B cell (primary cell): ENCODE data around the gene EXOC4. TPM values are rescaled to one million over a fixed set of nuclear protein-coding genes. Genes with fewer than 3 reads are reported as not detected.

Experiments
- ATAC-seq: fragments of 200-7000 bp; cut with Tn5 transposase; one replicate; pipeline ENCODE4 v1.10.0; 2021; ENCODE audit warnings: low read depth, mild to moderate bottlenecking, moderate number of reproducible peaks, moderate library complexity
- CTCF ChIA-PET: fragments of 350-600 bp; sonication (Branson Sonifier 250); formaldehyde crosslinking; loops from one replicate; lab custom pipeline; 2021; ENCODE audit warnings: antibody characterized with exemption, inconsistent platforms; lab: Charles Lee
- POLR2A ChIA-PET: fragments of 350-600 bp; sonication (Branson Sonifier 250); formaldehyde crosslinking; loops from one replicate; lab custom pipeline; 2021; ENCODE audit warnings: antibody characterized with exemption; lab: Charles Lee
- DNase-seq: peaks from one replicate; pipeline ENCODE4 v3.0.0; 2013
- H2AFZ ChIP-seq: 2 replicates; pipeline ENCODE4 v1.6.1; 2012; ENCODE audit warnings: mild to moderate bottlenecking, low read depth, low read length; ENCODE audit not compliant: insufficient read depth, poor library complexity, severe bottlenecking
- H3K27ac ChIP-seq, 2 donors: 1 replicate in 1 of 2; 2 replicates in 1 of 2; pipeline ENCODE4 v1.5.1; 2012 to 2013; ENCODE audit warnings: low read length in 2 of 2, mild to moderate bottlenecking in 2 of 2, moderate library complexity in 1 of 2
- H3K27me3 ChIP-seq, 4 experiments: fragments of 200-600 bp in 1 of 4; sonication (generic) in 1 of 4; replicated peaks in 1 of 4; 1 replicate in 2 of 4; 2 replicates in 2 of 4; pipeline versions ENCODE4 v1.6.1 to v1.7.0; 2013 to 2016; ENCODE audit warnings: low read length in 3 of 4, mild to moderate bottlenecking in 2 of 4, mixed read lengths in 1 of 4, moderate library complexity in 1 of 4; ENCODE audit not compliant: insufficient read depth in 4 of 4, control insufficient read depth in 3 of 4; ENCODE audit errors: control extremely low read depth in 1 of 4
- H3K36me3 ChIP-seq, 2 experiments: replicated peaks in 1 of 2; 1 replicate in 1 of 2; 2 replicates in 1 of 2; pipeline versions ENCODE4 v1.6.1 to v1.7.1; 2013; ENCODE audit warnings: low read length in 1 of 2; ENCODE audit not compliant: insufficient read depth in 2 of 2, control insufficient read depth in 1 of 2; ENCODE audit errors: control extremely low read depth in 1 of 2, extremely low read depth in 1 of 2
- H3K4me1 ChIP-seq, 2 donors: fragments of 200-600 bp in 1 of 2; sonication (generic) in 1 of 2; 1 replicate in 1 of 2; 2 replicates in 1 of 2; pipeline versions ENCODE4 v1.5.1 to v1.6.1; 2013 to 2017; ENCODE audit warnings: low read length in 2 of 2; ENCODE audit not compliant: control insufficient read depth in 2 of 2, insufficient read depth in 2 of 2
- H3K4me2 ChIP-seq: replicated peaks from 2 replicates; pipeline ENCODE3; 2012; ENCODE audit warnings: mild to moderate bottlenecking, low read depth, low read length; ENCODE audit not compliant: poor library complexity, severe bottlenecking
- H3K4me3 ChIP-seq, 5 experiments: fragments of 200-600 bp in 1 of 5; sonication (generic) in 1 of 5; 1 replicate in 3 of 5; 2 replicates in 2 of 5; pipeline versions ENCODE4 v1.5.1 to v1.7.0; 2011 to 2016; ENCODE audit warnings: low read length in 4 of 5, mild to moderate bottlenecking in 4 of 5, low read depth in 2 of 5, control low read depth in 1 of 5, moderate library complexity in 1 of 5; ENCODE audit not compliant: insufficient read depth in 1 of 5; ENCODE audit errors: control extremely low read depth in 1 of 5, extremely low read depth in 1 of 5
- H3K79me2 ChIP-seq: fragments of 200-600 bp; sonication (generic); one replicate; pipeline ENCODE4 v1.6.0; 2016; ENCODE audit warnings: low read length; ENCODE audit not compliant: control insufficient read depth, insufficient read depth
- H3K9ac ChIP-seq: fragments of 200-600 bp; sonication (generic); 2 replicates; pipeline ENCODE4 v1.6.1; 2017; ENCODE audit warnings: mild to moderate bottlenecking, low read length, moderate library complexity
- H3K9me3 ChIP-seq, 3 donors: one replicate each; pipeline versions ENCODE4 v1.6.1 to v1.7.1; 2013; ENCODE audit warnings: low read length in 2 of 3; ENCODE audit not compliant: control insufficient read depth in 2 of 3, insufficient read depth in 1 of 3; ENCODE audit errors: control extremely low read depth in 1 of 3
- H4K20me1 ChIP-seq: 2 replicates; pipeline ENCODE4 v1.6.0; 2012; ENCODE audit warnings: mild to moderate bottlenecking, low read length; ENCODE audit not compliant: insufficient read depth, control insufficient read depth, poor library complexity, severe bottlenecking
- H3K27ac Mint-ChIP-seq: one replicate; pipeline ENCODE4 v1.8.0; 2021; ENCODE audit warnings: mixed read lengths
- H3K27me3 Mint-ChIP-seq: one replicate; pipeline ENCODE4 v1.8.0; 2021; ENCODE audit warnings: mixed read lengths
- H3K4me1 Mint-ChIP-seq: one replicate; pipeline ENCODE4 v1.8.0; 2021; ENCODE audit warnings: mixed read lengths
- H3K4me3 Mint-ChIP-seq: one replicate; pipeline ENCODE4 v1.8.0; 2021; ENCODE audit warnings: mixed read lengths
- H3K9me3 Mint-ChIP-seq: one replicate; pipeline ENCODE4 v1.8.0; 2022; ENCODE audit warnings: mixed read lengths; ENCODE audit not compliant: insufficient read depth
- CTCF ChIP-seq: fragments of 200-600 bp; IDR thresholded peaks from one replicate; pipeline ENCODE4 v1.8.0; 2022; ENCODE audit warnings: antibody characterized with exemption, mild to moderate bottlenecking
- EZH2 ChIP-seq: IDR thresholded peaks from 2 replicates; pipeline ENCODE4 v1.6.1; 2012; ENCODE audit warnings: borderline replicate concordance, low read depth, mild to moderate bottlenecking, moderate library complexity, low read length; ENCODE audit not compliant: insufficient read depth, poor library complexity, severe bottlenecking
- WGBS: methylation state at CpG from one replicate; pipeline ENCODE4 v1.1.5; 2013; ENCODE audit warnings: missing lambda C conversion rate; ENCODE audit not compliant: insufficient coverage; 5-methylcytosine and 5-hydroxymethylcytosine counted together
- intact Hi-C: fragments of 100-400 bp; cut with micrococcal nuclease; formaldehyde crosslinking; loops from one replicate; pipeline ENCODE4 v1.10.0; 2022
- polyA plus RNA-seq: library from polyadenylated mRNA; depleted of rRNA; stranded (reverse); fragments of >200 nt; gene quantifications from 2 replicates; pipeline ENCODE4 v1.2.3, GENCODE V29; 2012
- total RNA-seq, 2 donors: library from RNA; stranded (reverse); fragments of 120-200 nt in 1 of 2; gene quantifications; 1 replicate in 1 of 2; 2 replicates in 1 of 2; pipeline versions ENCODE4 v1.2.3 to v1.2.4, GENCODE V29; 2013 to 2022

EXOC4 gene
- total and polyA plus RNA-seq, 2 donors (not counting 1 experiment from before 2014, with no cell fraction given), result 16.7 to 135 TPM

GRCh38 chr7:134089446-134089845 lies 836.6 kb downstream of the EXOC4 start:
- ATAC-seq, result no peak
- H3K27ac Mint-ChIP-seq, result no peak overlapping the region
- Histone ChIP-seq H3K4me2 (no peak overlapping the region), H2AFZ (no peak overlapping the region), H3K79me2 (no peaks in the 10 kb centered on the region), H3K27me3 (no peaks in the 10 kb centered on the region), H3K4me3 (no peak overlapping the region), H3K27ac (no peak overlapping the region), H3K9ac (no peak overlapping the region), H3K4me1 (peaks cover 7 to 10% of the 10 kb centered on the region in 2 donors), H3K9me3 (peaks cover 3 to 17% (median 4%) of the 10 kb centered on the region in 3 donors), H3K36me3 (no peaks in the 10 kb centered on the region), H4K20me1 (no peaks in the 10 kb centered on the region)
- 100% methylated on average over 2 of the region's 4 CpGs for whole genome bisulfite sequencing
- ChIA-PET CTCF (no interaction called here), POLR2A (no interaction called here)
- no peak overlapping the region for H3K4me3 Mint-ChIP-seq
- no peak for DNase-seq
- TF ChIP-seq EZH2, result no peak
- no peak for TF ChIP-seq CTCF
- peaks cover 6% of the 10 kb centered on the region for H3K4me1 Mint-ChIP-seq
- peaks cover 15% of the 10 kb centered on the region for H3K27me3 Mint-ChIP-seq
- peaks cover 20% of the 10 kb centered on the region for H3K9me3 Mint-ChIP-seq
- intact Hi-C loops, result no loop called here

GRCh38 chr7:134098072-134098471 lies 845.2 kb downstream of the EXOC4 start:
- H3K27me3 Mint-ChIP-seq, result peaks cover 7% of the 10 kb centered on the region
- no CpG with 5 or more reads among the region's 4 CpGs for WGBS
- H4K20me1 ChIP-seq, result no peaks in the 10 kb centered on the region
- no peaks in the 10 kb centered on the region for H3K4me1 ChIP-seq
- peaks cover 4% of the 10 kb centered on the region for H3K4me1 Mint-ChIP-seq
- TF ChIP-seq EZH2, result no peak
- TF ChIP-seq CTCF, result no peak
- no peaks in the 10 kb centered on the region for H3K79me2 ChIP-seq
- no peaks in the 10 kb centered on the region for H3K27me3 ChIP-seq
- ChIA-PET CTCF (no interaction called here), POLR2A (no interaction called here)
- ATAC-seq, result no peak
- H2AFZ ChIP-seq, result no peak overlapping the region
- no peak overlapping the region for H3K4me3 Mint-ChIP-seq
- H3K27ac ChIP-seq, result no peak overlapping the region
- H3K4me3 ChIP-seq, result no peak overlapping the region
- no peak overlapping the region for H3K9ac ChIP-seq
- peaks cover 0 to 3% (median 0%) of the 10 kb centered on the region in 3 donors for H3K9me3 ChIP-seq
- no peak overlapping the region for H3K4me2 ChIP-seq
- H3K27ac Mint-ChIP-seq, result no peak overlapping the region
- intact Hi-C loops, result no loop called here
- H3K9me3 Mint-ChIP-seq, result peaks cover 3% of the 10 kb centered on the region
- DNase-seq, result no peak
- no peaks in the 10 kb centered on the region for H3K36me3 ChIP-seq
